Measurements from ENCODE around the gene FXYD5.

DNA sequence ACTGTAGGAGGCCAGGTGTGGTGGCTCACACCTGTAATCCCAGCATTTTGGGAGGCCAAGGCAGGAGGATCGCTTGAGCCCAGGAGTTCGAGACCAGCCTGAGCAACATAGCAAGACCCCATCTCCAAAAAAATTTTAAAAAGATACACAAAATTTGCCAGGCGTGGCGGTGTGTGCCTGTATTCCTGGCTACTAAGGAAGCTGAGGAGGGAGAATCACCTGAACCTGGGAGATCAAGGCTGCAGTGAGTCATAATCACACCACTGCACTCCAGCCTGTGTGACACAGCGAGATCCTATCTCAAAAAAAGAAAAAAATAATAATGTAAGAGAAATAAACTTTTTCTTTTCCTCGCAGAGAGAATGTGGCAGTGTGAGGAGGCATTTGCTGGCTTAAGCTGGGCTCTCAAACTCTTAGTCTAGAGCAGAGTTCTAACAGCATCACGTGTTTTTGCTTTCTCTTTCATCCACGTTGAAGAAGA, 52.9 kb downstream of the FXYD5 start:
- TF ChIP-seq, protein P1, sequence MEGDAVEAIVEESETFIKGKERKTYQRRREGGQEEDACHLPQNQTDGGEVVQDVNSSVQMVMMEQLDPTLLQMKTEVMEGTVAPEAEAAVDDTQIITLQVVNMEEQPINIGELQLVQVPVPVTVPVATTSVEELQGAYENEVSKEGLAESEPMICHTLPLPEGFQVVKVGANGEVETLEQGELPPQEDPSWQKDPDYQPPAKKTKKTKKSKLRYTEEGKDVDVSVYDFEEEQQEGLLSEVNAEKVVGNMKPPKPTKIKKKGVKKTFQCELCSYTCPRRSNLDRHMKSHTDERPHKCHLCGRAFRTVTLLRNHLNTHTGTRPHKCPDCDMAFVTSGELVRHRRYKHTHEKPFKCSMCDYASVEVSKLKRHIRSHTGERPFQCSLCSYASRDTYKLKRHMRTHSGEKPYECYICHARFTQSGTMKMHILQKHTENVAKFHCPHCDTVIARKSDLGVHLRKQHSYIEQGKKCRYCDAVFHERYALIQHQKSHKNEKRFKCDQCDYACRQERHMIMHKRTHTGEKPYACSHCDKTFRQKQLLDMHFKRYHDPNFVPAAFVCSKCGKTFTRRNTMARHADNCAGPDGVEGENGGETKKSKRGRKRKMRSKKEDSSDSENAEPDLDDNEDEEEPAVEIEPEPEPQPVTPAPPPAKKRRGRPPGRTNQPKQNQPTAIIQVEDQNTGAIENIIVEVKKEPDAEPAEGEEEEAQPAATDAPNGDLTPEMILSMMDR (conservative IDR thresholded peaks at IDR 0.05; ENCODE audit: low read depth, low read length): no peak
- no peak for TF ChIP-seq EZH2 (IDR thresholded peaks at IDR 0.05; ENCODE audit: borderline replicate concordance, low read depth, low read length, poor library complexity, severe bottlenecking)

Measured in A673 (cell line).